ENCODE measurements around the gene MGAT5B.
A peak's percentile ranks its signal among the peaks of the same experiment; 100 is the strongest.

Gene MGAT5B

DNA sequence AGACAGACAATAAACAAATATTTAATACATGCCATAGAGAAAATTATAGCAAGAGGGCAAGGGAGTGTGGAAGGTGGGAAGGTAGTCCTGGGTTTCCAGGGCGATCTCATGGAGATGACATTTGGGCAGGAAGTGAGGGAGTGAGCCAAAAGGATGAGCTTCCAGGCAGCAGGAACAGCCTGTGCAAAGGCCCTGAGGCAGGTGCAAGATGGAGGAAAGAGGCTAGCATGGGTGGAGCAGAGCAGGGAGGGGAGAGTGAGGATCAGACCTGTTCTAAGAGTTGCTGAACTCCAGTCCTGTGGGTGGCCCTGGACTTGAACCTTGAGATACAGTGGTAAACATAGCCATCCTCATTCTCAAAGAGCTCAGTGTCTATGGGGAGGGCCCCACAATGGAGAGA lies 94.7 kb downstream of the MGAT5B start:
- no peak for DNase-seq
- Histone ChIP-seq H3K27ac (no peak overlapping the region), H3K4me3 (ENCODE audit: low read depth, low read length) (no peak overlapping the region), H3K9me3 (ENCODE audit: severe bottlenecking) (no peaks in the 10 kb centered on the region), H3K27me3 (ENCODE audit: insufficient read depth, low read depth, severe bottlenecking) (no peaks in the 10 kb centered on the region), H3K36me3 (no peaks in the 10 kb centered on the region)
- TF ChIP-seq, protein P1, sequence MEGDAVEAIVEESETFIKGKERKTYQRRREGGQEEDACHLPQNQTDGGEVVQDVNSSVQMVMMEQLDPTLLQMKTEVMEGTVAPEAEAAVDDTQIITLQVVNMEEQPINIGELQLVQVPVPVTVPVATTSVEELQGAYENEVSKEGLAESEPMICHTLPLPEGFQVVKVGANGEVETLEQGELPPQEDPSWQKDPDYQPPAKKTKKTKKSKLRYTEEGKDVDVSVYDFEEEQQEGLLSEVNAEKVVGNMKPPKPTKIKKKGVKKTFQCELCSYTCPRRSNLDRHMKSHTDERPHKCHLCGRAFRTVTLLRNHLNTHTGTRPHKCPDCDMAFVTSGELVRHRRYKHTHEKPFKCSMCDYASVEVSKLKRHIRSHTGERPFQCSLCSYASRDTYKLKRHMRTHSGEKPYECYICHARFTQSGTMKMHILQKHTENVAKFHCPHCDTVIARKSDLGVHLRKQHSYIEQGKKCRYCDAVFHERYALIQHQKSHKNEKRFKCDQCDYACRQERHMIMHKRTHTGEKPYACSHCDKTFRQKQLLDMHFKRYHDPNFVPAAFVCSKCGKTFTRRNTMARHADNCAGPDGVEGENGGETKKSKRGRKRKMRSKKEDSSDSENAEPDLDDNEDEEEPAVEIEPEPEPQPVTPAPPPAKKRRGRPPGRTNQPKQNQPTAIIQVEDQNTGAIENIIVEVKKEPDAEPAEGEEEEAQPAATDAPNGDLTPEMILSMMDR (IDR thresholded peaks at IDR 0.05; ENCODE audit: low read depth, low read length), result no peak

DNA sequence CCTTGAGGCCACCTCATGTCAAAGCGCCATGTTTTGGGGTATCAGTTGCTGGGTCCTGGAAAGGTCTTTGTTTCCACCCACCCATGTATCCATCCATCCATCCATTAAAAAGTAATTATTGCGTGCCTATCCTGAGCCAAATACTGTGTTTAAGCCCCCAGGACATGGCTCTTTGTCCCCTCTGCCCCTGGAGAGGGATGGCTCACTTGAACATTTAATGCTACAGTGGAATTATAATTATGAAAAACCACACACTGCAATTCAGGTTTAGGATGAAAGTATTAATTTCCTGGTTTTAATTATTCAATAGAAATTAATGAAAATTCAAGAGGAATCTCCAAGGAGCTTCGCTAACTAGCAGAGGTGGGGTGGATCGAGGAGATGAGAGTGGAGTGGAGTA lies 97.8 kb downstream of the MGAT5B start:
- DNase-seq, result no peak
- Histone ChIP-seq H3K9me3 (ENCODE audit: severe bottlenecking) (no peaks in the 10 kb centered on the region), H3K27ac (no peak overlapping the region), H3K4me3 (ENCODE audit: low read depth, low read length) (no peak overlapping the region), H3K27me3 (ENCODE audit: insufficient read depth, low read depth, severe bottlenecking) (no peaks in the 10 kb centered on the region), H3K36me3 (no peaks in the 10 kb centered on the region)
- TF ChIP-seq, protein P1 (IDR thresholded peaks at IDR 0.05; ENCODE audit: low read depth, low read length), result no peak

DNA sequence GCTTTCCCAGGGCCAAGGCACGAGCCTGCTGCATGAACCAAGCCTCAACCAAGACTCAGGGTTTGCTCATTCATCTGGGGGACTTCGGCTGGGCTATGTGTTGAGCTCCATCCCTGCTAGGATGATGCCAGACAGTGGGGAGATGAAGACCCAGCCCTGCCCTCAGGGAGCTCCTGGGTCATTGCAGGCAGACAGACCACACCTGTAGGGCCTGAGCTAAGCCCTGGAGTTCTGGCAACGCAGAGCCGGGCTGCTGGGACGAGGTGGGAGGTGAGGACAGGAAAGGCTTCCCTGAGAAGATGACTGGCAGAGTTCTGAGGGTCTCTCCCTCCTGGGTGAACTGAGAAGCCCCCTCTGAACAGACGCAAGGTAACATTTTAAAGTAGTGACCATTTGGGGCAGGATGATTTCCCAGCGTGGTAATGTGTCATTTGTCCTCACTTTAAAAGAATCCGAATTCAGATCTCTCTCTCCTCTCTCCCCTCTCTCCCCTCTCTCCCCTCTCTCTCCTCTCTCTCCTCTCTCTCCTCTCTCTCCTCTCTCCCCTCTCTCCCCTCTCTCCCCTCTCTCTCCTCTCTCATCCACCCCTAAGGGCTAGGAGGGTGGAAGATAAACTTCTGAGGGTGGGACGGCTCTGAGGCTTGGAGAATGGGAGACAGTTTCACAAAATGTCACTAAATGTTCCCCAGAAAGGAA lies 98.4 kb downstream of the MGAT5B start:
- no peaks in the 10 kb centered on the region for H3K9me3 ChIP-seq (ENCODE audit: severe bottlenecking)
- TF ChIP-seq, protein P1 (IDR thresholded peaks at IDR 0.05; ENCODE audit: low read depth, low read length), result no peak
- no peak for DNase-seq
- no peak overlapping the region for H3K27ac ChIP-seq
- H3K36me3 ChIP-seq, result no peaks in the 10 kb centered on the region
- no peaks in the 10 kb centered on the region for H3K27me3 ChIP-seq (ENCODE audit: insufficient read depth, low read depth, severe bottlenecking)
- no peak overlapping the region for H3K4me3 ChIP-seq (ENCODE audit: low read depth, low read length)

DNA sequence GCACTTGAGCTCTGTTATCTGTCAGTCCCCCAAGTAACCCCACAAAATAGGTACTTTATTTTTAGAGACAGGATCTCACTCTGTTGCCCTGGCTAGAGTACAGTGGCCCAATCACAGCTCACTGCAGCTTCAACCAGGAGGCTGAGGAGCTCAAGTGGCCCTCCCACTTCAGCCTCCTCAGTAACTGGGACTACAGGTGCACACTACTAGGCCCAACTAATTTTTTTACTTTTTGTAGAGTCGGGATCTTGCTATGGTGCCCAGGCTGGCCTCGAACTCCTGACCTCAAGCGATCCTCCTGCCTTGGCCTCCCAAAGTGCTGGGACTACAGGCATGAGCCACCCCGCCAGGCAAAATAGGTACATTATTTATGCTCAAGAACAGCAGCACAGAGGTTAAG lies 99.6 kb downstream of the MGAT5B start:
- Histone ChIP-seq H3K9me3 (ENCODE audit: severe bottlenecking) (no peaks in the 10 kb centered on the region), H3K27me3 (ENCODE audit: insufficient read depth, low read depth, severe bottlenecking) (no peaks in the 10 kb centered on the region), H3K4me3 (ENCODE audit: low read depth, low read length) (peak overlapping the region; percentile 46), H3K36me3 (no peaks in the 10 kb centered on the region), H3K27ac (no peak overlapping the region)
- no peak for DNase-seq
- TF ChIP-seq, protein P1 (IDR thresholded peaks at IDR 0.05; ENCODE audit: low read depth, low read length), result no peak

DNA sequence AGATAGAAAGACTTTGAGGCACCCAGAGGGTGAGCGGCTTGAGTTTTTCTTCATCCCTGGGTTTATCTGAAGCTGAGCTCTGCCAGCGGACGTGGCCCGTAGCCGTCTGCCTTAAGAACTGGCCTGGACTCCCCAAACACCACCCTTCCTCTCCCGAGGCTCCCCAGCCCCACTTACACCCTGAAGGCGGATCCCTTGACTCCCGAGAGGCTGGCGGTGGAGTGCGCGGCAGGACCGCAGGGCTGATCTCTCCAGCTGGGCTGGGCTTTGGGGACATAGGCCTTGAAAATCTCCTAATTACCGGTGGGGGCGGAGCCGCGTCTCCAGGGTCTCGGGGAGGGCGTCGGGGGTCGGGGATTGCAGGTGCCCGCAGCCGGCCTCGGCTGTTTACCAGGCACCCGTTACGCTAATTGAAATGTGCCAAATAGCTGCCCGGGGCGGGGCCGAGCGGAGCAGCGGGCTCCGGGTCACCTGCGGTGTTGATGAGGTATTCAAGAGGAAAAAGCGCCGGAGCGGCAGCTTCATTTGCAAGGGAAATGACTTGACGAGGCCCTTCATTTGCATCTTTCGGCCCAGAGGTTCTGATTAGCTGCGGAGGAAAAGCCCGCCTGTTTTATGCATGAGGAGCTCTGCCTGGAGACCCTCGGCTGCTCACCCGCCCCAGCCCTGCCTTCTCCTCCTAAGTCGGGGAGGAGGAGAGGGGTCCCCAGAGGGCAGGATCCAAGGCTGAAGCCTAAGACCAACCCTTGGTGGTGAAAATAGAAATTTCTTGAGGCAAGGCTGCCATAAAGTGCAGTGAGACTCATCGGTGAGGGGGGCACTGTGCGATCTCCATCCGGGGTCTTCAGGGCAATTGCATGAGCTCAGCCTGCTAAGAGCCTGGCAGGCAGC lies 100.7 kb downstream of the MGAT5B start:
- Histone ChIP-seq H3K9me3 (ENCODE audit: severe bottlenecking) (no peaks in the 10 kb centered on the region), H3K4me3 (ENCODE audit: low read depth, low read length) (peak overlapping the region; percentile 46), H3K27ac (peak overlapping the region; percentile 81), H3K36me3 (no peaks in the 10 kb centered on the region), H3K27me3 (ENCODE audit: insufficient read depth, low read depth, severe bottlenecking) (no peaks in the 10 kb centered on the region)
- peak; percentile 92 for DNase-seq
- TF ChIP-seq, protein P1 (IDR thresholded peaks at IDR 0.05; ENCODE audit: low read depth, low read length), result peak; percentile 15; the same call in 1 of the 2 replicates

All from WERI-Rb-1 (cell line).